Type B pancreatic cell (in vitro differentiated cells): Measurements from ENCODE around the gene NRCAM. TPM values are rescaled to one million over a fixed set of nuclear protein-coding genes. Genes with fewer than 3 reads are reported as not detected.

Experiments
- DNase-seq: peaks from one replicate; pipeline ENCODE4 v3.0.0; 2021; ENCODE audit warnings: mixed read lengths; ENCODE audit not compliant: unreplicated experiment; ENCODE audit errors: extremely low spot score
- H3K27ac Mint-ChIP-seq: 2 replicates; pipeline ENCODE4 v1.8.0; 2021; ENCODE audit warnings: mild to moderate bottlenecking, mixed read lengths
- H3K27me3 Mint-ChIP-seq: 2 replicates; pipeline ENCODE4 v1.8.0; 2021; ENCODE audit warnings: mixed read lengths
- H3K36me3 Mint-ChIP-seq: 2 replicates; pipeline ENCODE4 v1.8.0; 2021; ENCODE audit warnings: mixed read lengths
- H3K4me1 Mint-ChIP-seq: one replicate; pipeline ENCODE4 v1.8.0; 2021; ENCODE audit warnings: mixed read lengths; ENCODE audit not compliant: unreplicated experiment
- H3K4me3 Mint-ChIP-seq: 2 replicates; pipeline ENCODE4 v1.8.0; 2021; ENCODE audit warnings: mild to moderate bottlenecking, mixed read lengths
- H3K9me3 Mint-ChIP-seq: 2 replicates; pipeline ENCODE4 v1.8.0; 2021; ENCODE audit warnings: mixed read lengths
- CTCF ChIP-seq: fragments of 200-600 bp; sonication (generic); conservative IDR thresholded peaks from 2 replicates; pipeline ENCODE4 v1.5.0; 2021; ENCODE audit warnings: antibody characterized with exemption, mild to moderate bottlenecking
- total RNA-seq: library from RNA; stranded (reverse); gene quantifications from 2 replicates; pipeline ENCODE4 v1.2.1, GENCODE V29; 2021; ENCODE audit warnings: low replicate concordance

NRCAM gene
- total RNA-seq, 1 donor from 2014 or later, result 41.0 TPM

- no peaks in the 10 kb centered on the region for H3K27me3 Mint-ChIP-seq
- TF ChIP-seq CTCF, result no peak
- H3K27ac Mint-ChIP-seq, result no peak overlapping the region
- peaks cover 4% of the 10 kb centered on the region for H3K36me3 Mint-ChIP-seq
- no peaks in the 10 kb centered on the region for H3K9me3 Mint-ChIP-seq
- no peak overlapping the region for H3K4me3 Mint-ChIP-seq
- H3K4me1 Mint-ChIP-seq, result no peaks in the 10 kb centered on the region
- no peak for DNase-seq
Observed at GRCh38 chr7:108167460-108167859, 288.8 kb downstream of the NRCAM start.

DNA sequence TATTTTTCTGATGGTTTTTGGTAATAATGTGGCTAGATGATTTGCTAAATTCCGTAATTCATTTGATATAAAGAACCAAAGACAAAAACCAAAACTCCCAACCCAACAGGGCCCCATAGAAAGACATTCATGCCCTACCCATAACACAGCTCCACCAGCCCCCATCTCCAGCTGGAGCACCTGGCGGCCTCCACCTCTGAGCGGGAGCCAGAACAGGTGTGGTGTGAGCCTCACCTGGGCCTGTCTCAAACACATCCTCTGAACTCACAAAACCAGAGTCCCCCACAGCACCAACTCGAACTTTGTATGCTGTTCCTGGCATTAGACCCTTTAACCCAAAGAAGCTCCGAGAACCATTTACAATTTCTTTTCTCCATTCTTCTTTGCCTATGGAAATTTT, 289.5 kb downstream of the NRCAM start:
- Mint-ChIP-seq H3K27ac (no peak overlapping the region), H3K36me3 (peaks cover 4% of the 10 kb centered on the region), H3K9me3 (no peaks in the 10 kb centered on the region), H3K4me1 (no peaks in the 10 kb centered on the region), H3K4me3 (no peak overlapping the region), H3K27me3 (no peaks in the 10 kb centered on the region)
- no peak for DNase-seq
- TF ChIP-seq CTCF, result no peak

GRCh38 chr7:108165723-108166122, 290.5 kb downstream of the NRCAM start:
- H3K36me3 Mint-ChIP-seq, result peaks cover 4% of the 10 kb centered on the region
- no peak overlapping the region for H3K4me3 Mint-ChIP-seq
- TF ChIP-seq CTCF, result no peak
- no peak overlapping the region for H3K27ac Mint-ChIP-seq
- H3K27me3 Mint-ChIP-seq, result no peaks in the 10 kb centered on the region
- no peaks in the 10 kb centered on the region for H3K4me1 Mint-ChIP-seq
- no peak for DNase-seq
- H3K9me3 Mint-ChIP-seq, result no peaks in the 10 kb centered on the region

GRCh38 chr7:108164946-108165345, 291.3 kb downstream of the NRCAM start:
- no peaks in the 10 kb centered on the region for H3K27me3 Mint-ChIP-seq
- no peaks in the 10 kb centered on the region for H3K9me3 Mint-ChIP-seq
- TF ChIP-seq CTCF, result no peak
- no peaks in the 10 kb centered on the region for H3K4me1 Mint-ChIP-seq
- H3K4me3 Mint-ChIP-seq, result no peak overlapping the region
- peaks cover 4% of the 10 kb centered on the region for H3K36me3 Mint-ChIP-seq
- H3K27ac Mint-ChIP-seq, result no peak overlapping the region
- DNase-seq, result no peak

GRCh38 chr7:108164342-108164741, 291.9 kb downstream of the NRCAM start:
- no peak for TF ChIP-seq CTCF
- Mint-ChIP-seq H3K27me3 (no peaks in the 10 kb centered on the region), H3K4me3 (no peak overlapping the region), H3K4me1 (no peaks in the 10 kb centered on the region), H3K27ac (no peak overlapping the region), H3K9me3 (no peaks in the 10 kb centered on the region), H3K36me3 (peaks cover 4% of the 10 kb centered on the region)
- no peak for DNase-seq

GRCh38 chr7:108158776-108159175, 297.5 kb downstream of the NRCAM start:
- Mint-ChIP-seq H3K9me3 (no peaks in the 10 kb centered on the region), H3K27ac (no peak overlapping the region), H3K36me3 (peaks cover 4% of the 10 kb centered on the region), H3K4me3 (no peak overlapping the region), H3K27me3 (no peaks in the 10 kb centered on the region), H3K4me1 (no peaks in the 10 kb centered on the region)
- no peak for DNase-seq
- no peak for TF ChIP-seq CTCF
